NCI-H526 (cell line): Measurements from ENCODE around the gene TFPT.

ENCODE experiments used
- DNase-seq, 2 experiments: peaks; one replicate each; lab custom pipeline; 2025; lab: John Stamatoyannopoulos, UW

Gene TFPT

DNA sequence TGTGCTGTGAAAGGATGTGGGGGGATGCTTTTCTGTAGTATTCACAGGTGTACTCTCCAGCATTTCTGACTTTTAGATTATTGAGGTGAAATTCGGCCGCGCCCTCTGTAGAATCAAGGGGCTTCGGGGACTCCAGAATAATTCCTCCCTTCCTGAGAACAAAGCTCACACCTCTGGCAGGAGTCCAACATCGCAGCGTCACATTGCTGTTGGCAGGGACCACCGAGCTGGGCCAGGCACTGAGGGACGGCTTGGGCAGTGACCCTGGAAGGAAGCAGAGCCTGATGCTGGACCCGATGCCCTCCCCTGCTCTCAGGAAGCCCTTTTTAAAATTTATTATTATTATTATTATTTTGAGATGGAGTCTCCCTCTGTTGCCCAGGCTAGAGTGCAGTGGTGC is 40.6 kb downstream of the TFPT start:
- DNase-seq, result no peak

GRCh38 chr19:54073829-54074228 is 41.6 kb downstream of the TFPT start:
- DNase-seq, result no peak

- no peak for DNase-seq
Observed at GRCh38 chr19:54069470-54069869, 46.0 kb downstream of the TFPT start.

GRCh38 chr19:54063350-54064116 is 51.9 kb downstream of the TFPT start, which contains the start of gene VSTM1:
Gene VSTM1, minus strand, starts transcription at chr19:54063897. Its CDS starts 120 bp downstream, at chr19:54063777.
- DNase-seq, result no peak

- no peak for DNase-seq
Observed at GRCh38 chr19:54062643-54063042, 52.8 kb downstream of the TFPT start.
